HepG2 (cell line): ENCODE results near the gene PPDPF. TPM values are rescaled to one million over a fixed set of nuclear protein-coding genes. Genes with fewer than 3 reads are reported as not detected.

ENCODE experiments used
- ATRX ChIP-seq: sonication (generic); formaldehyde crosslinking; IDR thresholded peaks from 2 replicates; pipeline ENCODE4 v1.4.0; 2020; ENCODE audit warnings: missing genetic modification reagents, borderline replicate concordance
- CEBPG ChIP-seq: IDR thresholded peaks from 2 replicates; pipeline ENCODE4 v1.6.1; 2016
- E2F5 ChIP-seq: sonication (generic); formaldehyde crosslinking; conservative IDR thresholded peaks from 2 replicates; pipeline ENCODE4 v1.4.0; 2020; ENCODE audit warnings: missing genetic modification reagents
- ELF1 ChIP-seq: sonication (generic); formaldehyde crosslinking; IDR thresholded peaks from 2 replicates; pipeline ENCODE4 v1.4.0; 2020; ENCODE audit warnings: missing genetic modification reagents
- HNF4G ChIP-seq, 2 experiments: sonication (generic) in 1 of 2; formaldehyde crosslinking in 1 of 2; IDR thresholded peaks; 2 replicates each; pipeline versions ENCODE4 v1.4.0 to v1.6.1; 2011 to 2020; ENCODE audit warnings: borderline replicate concordance in 2 of 2, low read depth in 2 of 2, mild to moderate bottlenecking in 2 of 2, low read length in 1 of 2, missing genetic modification reagents in 1 of 2, moderate library complexity in 1 of 2
- KDM1A ChIP-seq: IDR thresholded peaks from 2 replicates; pipeline ENCODE4 v1.6.1; 2016; ENCODE audit warnings: missing compliant biosample characterization
- KMT2A ChIP-seq: sonication (generic); formaldehyde crosslinking; IDR thresholded peaks from 2 replicates; pipeline ENCODE4 v1.4.0; 2020; ENCODE audit warnings: missing genetic modification reagents
- MXD1 ChIP-seq: sonication (generic); formaldehyde crosslinking; IDR thresholded peaks from 2 replicates; pipeline ENCODE4 v1.4.0; 2020; ENCODE audit warnings: mild to moderate bottlenecking, missing genetic modification reagents
- NCOA1 ChIP-seq: sonication (generic); formaldehyde crosslinking; IDR thresholded peaks from 2 replicates; pipeline ENCODE4 v1.9.0; 2021; ENCODE audit warnings: missing genetic modification reagents
- NR2F6 ChIP-seq, 2 experiments: IDR thresholded peaks; 2 replicates each; pipeline ENCODE4 v1.6.1; 2016; ENCODE audit warnings: antibody characterized with exemption in 1 of 2, mild to moderate bottlenecking in 1 of 2
- POLR2G ChIP-seq: fragments of 200-400 bp; formaldehyde crosslinking; IDR thresholded peaks from 2 replicates; pipeline ENCODE4 v1.6.1; 2018; ENCODE audit warnings: mild to moderate bottlenecking, low read depth, low read length, moderate library complexity
- RFX1 ChIP-seq: fragments of 450-650 bp; IDR thresholded peaks from 2 replicates; pipeline ENCODE4 v1.6.1; 2017
- SALL1 ChIP-seq: sonication (generic); formaldehyde crosslinking; IDR thresholded peaks from 2 replicates; pipeline ENCODE4 v1.8.0; 2022; ENCODE audit warnings: mild to moderate bottlenecking, missing genetic modification reagents
- SIX1 ChIP-seq: sonication (generic); formaldehyde crosslinking; IDR thresholded peaks from 2 replicates; pipeline ENCODE4 v1.4.0; 2020; ENCODE audit warnings: missing genetic modification reagents, borderline replicate concordance
- SNAPC2 ChIP-seq: sonication (generic); formaldehyde crosslinking; IDR thresholded peaks from 2 replicates; pipeline ENCODE4 v1.8.1; 2022; ENCODE audit warnings: mild to moderate bottlenecking, missing genetic modification reagents
- TEAD2 ChIP-seq: sonication (generic); formaldehyde crosslinking; IDR thresholded peaks from 2 replicates; pipeline ENCODE4 v1.9.0; 2021; ENCODE audit warnings: missing genetic modification reagents
- ZBED4 ChIP-seq: sonication (generic); formaldehyde crosslinking; IDR thresholded peaks from 2 replicates; pipeline ENCODE4 v1.4.0; 2020; ENCODE audit warnings: missing genetic modification reagents, borderline replicate concordance
- ZBTB2 ChIP-seq: sonication (generic); formaldehyde crosslinking; IDR thresholded peaks from 2 replicates; pipeline ENCODE4 v1.8.0; 2022; ENCODE audit warnings: low read depth, missing genetic modification reagents
- ZNF280B ChIP-seq: sonication (generic); formaldehyde crosslinking; IDR thresholded peaks from 2 replicates; pipeline ENCODE4 v1.5.0; 2020; ENCODE audit warnings: missing genetic modification reagents, mild to moderate bottlenecking, borderline replicate concordance
- polyA plus RNA-seq, 8 experiments: library from polyadenylated mRNA; depleted of rRNA in 3 of 8; stranded (reverse) in 7 of 8; unstranded in 1 of 8; fragments of >200 nt; fragmentation: Illumina TruSeq in 4 of 8; extraction: Trizol in 4 of 8; gene quantifications; 2 replicates each; pipeline versions ENCODE4 v1.2.1 to v1.2.3, GENCODE V29; 2011 to 2016; ENCODE audit warnings: low read depth in 4 of 8, missing spikeins in 1 of 8, mixed read lengths in 1 of 8; ENCODE audit not compliant: insufficient read depth in 1 of 8
- total RNA-seq, 5 experiments: library from RNA; depleted of rRNA; stranded (reverse); fragments of >200 nt; fragmentation: Illumina TruSeq; extraction: Trizol; gene quantifications; 2 replicates each; pipeline ENCODE4 v1.2.3, GENCODE V29; 2016; ENCODE audit warnings: low read depth in 1 of 5
- TF ChIP-seq, protein P1 (sequence below): IDR thresholded peaks from 2 replicates; pipeline ENCODE4 v1.6.1; 2016

The PPDPF gene
- total and polyA plus RNA-seq, 2 of the 13 experiments (the other 11 are each of a cell fraction or from before 2014, with no cell fraction given): 1.8 to 7.0 TPM

DNA sequence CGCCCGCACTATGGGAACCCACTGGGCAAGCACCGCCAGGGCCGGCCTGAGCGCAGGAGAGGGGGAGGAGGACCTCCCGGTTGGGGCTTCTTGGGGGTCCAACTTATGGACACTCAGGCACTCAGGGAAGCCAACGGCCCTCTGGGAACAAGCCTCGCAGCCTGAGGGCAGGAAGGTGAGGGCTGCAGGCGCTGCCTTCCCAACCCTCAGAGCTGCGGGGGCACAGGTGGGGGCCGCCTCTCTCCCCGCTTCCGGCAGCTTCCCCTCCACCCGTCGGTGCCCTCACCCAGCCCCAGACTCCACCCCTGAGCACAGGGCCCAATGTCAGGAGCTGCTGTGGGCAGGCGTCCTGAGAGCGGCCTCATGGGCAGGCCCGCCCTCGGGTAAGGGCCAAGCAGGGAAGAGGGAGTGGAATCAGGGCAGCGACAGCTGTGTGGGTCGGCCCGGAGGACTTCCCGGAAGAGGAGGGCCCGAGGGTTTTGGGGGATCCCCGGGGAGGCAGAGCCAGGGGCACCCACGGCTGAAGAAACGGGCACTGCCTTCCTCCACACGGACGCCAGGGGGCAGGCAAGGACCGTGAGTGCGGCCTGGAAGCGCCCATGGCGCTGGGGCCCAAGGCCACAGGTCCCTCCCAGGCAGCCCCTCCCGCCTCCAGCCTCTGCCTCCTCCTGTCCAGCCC is 17.1 kb downstream of the PPDPF start (continued):
- TF ChIP-seq, protein P1, sequence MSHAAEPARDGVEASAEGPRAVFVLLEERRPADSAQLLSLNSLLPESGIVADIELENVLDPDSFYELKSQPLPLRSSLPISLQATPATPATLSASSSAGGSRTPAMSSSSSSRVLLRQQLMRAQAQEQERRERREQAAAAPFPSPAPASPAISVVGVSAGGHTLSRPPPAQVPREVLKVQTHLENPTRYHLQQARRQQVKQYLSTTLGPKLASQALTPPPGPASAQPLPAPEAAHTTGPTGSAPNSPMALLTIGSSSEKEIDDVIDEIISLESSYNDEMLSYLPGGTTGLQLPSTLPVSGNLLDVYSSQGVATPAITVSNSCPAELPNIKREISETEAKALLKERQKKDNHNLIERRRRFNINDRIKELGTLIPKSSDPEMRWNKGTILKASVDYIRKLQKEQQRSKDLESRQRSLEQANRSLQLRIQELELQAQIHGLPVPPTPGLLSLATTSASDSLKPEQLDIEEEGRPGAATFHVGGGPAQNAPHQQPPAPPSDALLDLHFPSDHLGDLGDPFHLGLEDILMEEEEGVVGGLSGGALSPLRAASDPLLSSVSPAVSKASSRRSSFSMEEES (CRISPR knock-in tag): peak; percentile 48
- peak; percentile 88 for TF ChIP-seq ZBED4
- peak; percentile 35; the same call in 1 of the 2 replicates for TF ChIP-seq HNF4G (IDR thresholded peaks at IDR 0.05; ENCODE audit: borderline replicate concordance, low read depth, low read length)
- peak; percentile 59; the same call in 1 of the 2 replicates for TF ChIP-seq HNF4G (CRISPR knock-in tag; IDR thresholded peaks at IDR 0.05; ENCODE audit: borderline replicate concordance, low read depth)
- TF ChIP-seq ELF1 (CRISPR knock-in tag): peak; percentile 83
- TF ChIP-seq ATRX (CRISPR knock-in tag): no peak
- peak; percentile 62 for TF ChIP-seq KMT2A (CRISPR knock-in tag)
- TF ChIP-seq ZNF280B (CRISPR knock-in tag): peak; percentile 98
- peak; percentile 61 for TF ChIP-seq E2F5 (CRISPR knock-in tag)
- TF ChIP-seq RFX1: no peak
- TF ChIP-seq POLR2G: peak; percentile 76
- no peak for TF ChIP-seq ZBTB2 (CRISPR knock-in tag)
- TF ChIP-seq MXD1 (CRISPR knock-in tag): no peak; the same call in none of the 2 replicates
- peak; percentile 33; the same call in 1 of the 2 replicates for TF ChIP-seq NCOA1 (CRISPR knock-in tag)
- TF ChIP-seq SNAPC2: no peak
- TF ChIP-seq SALL1: peak; percentile 92
- TF ChIP-seq NR2F6 (IDR thresholded peaks at IDR 0.05): peak; percentile 60; the same call in 1 of the 2 replicates
- peak; percentile 75 for TF ChIP-seq NR2F6 (CRISPR knock-in tag; IDR thresholded peaks at IDR 0.05)
- TF ChIP-seq TEAD2 (CRISPR knock-in tag): no peak
- TF ChIP-seq SIX1 (CRISPR knock-in tag): no peak
- 0 out of 2 replicates have a peak, but pooled peaks have one; percentile 23 for TF ChIP-seq KDM1A (CRISPR knock-in tag)
- peak; percentile 45; the same call in 1 of the 2 replicates for TF ChIP-seq CEBPG (CRISPR knock-in tag)
